Measurements from ENCODE around the gene DCBLD1.
"Not testable (repeated sequence)": the region's sequence is repeated elsewhere in the genome, so short reads cannot be mapped to it uniquely, and the experiment has no call there.

Gene DCBLD1

DNA sequence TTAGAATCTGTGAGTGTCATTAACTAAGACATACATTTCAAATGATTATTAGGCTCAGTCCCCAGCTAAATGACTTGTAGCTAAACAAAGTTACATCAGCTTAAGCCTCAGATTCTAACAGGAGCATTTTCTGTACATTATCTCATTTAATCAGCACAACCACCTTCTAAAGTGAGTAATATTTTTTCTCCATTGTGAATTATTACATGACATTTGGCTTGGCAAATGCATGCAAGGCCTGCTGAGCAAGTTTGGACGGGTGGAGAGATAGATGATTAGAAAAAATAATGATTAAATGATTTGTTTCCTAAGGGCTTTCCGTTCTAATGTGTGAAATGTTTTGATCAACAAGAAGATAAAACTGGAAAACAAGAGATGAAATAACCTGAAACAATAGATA is 20.7 kb downstream of the DCBLD1 start:
- DNase-seq: no peak

- DNase-seq: no peak
Observed at GRCh38 chr6:117504478-117505144, 22.1 kb downstream of the DCBLD1 start.

GRCh38 chr6:117505311-117505710 is 22.8 kb downstream of the DCBLD1 start:
- DNase-seq: no peak

DNA sequence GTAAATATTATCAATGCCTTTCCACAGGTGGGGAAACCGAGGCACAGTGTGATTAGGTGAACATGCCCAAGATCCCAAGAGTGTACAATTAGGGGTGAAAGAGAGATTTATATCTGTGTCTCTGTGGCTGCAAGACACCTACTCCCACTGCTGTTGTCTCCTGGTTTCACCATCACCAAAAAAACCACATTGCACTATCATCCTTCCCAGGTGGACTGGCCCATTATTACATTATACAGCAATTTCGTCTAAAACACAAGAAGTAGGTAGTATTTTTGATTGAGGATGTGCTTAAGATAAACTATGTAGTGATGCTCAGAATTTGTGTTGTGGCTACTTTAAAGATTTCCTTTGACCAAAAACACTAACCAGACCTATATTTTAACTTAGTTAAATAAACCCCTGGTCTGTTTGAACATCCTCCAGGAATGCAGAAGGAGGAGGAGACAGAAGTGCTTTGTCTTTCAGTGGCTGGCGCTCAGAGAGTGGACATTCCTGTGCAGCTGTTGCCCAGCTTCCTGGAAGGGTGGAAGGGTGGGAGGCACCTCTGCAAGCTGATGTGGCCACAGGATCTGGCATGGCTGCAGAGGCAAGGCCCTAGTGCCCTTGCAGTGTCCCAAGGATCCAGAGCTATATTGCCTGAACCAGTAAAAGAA is 23.8 kb downstream of the DCBLD1 start:
- no peak for DNase-seq

DNA sequence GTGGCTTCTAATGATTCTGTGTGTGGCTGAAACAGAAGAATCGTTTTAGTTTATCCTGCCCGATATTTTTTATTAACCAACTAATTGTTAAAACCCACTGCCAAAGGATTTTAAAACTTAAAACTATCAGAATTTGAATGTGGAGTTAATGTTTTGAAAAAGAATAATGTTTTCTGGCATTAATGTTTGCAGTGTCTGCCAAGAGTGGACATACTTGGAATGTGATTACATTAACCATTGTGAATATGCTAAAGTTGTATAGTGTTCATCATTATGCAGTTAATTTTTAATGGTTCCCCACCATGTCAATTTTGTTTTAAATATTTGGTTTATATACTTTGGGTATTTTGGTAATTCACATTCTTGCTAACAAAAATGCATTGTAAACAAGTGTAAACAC is 24.4 kb downstream of the DCBLD1 start:
- no peak for DNase-seq

DNA sequence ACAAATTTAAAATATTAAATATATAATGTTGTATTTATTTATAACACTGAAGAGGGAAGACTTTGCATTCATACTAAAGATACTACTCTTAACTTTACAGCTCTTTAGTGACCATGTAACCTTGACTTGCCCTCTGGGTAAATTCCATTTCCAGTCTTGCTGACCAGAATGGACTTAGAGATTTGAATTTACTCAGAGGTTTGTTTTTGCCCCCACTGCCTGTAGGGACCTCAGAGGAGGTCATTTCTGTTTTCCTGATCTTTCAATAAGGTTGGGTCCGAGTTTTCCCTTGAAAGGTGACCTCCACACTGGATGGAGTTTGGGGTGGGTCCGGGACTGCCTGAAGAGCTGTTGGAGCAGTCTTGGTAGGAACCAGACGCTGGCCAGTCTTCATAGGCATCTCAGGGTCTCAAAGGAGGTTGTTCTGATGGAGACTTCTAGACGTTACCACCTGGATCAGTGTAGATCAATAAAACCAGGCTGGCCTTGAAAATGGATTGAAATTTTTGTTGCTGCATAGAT is 26.0 kb downstream of the DCBLD1 start:
- DNase-seq: no peak

- no peak for DNase-seq
Observed at GRCh38 chr6:117509021-117509420, 26.5 kb downstream of the DCBLD1 start.

GRCh38 chr6:117512056-117512828 is 29.8 kb downstream of the DCBLD1 start:
- DNase-seq: no peak

GRCh38 chr6:117512987-117513573 is 30.6 kb downstream of the DCBLD1 start:
- no peak for DNase-seq

DNA sequence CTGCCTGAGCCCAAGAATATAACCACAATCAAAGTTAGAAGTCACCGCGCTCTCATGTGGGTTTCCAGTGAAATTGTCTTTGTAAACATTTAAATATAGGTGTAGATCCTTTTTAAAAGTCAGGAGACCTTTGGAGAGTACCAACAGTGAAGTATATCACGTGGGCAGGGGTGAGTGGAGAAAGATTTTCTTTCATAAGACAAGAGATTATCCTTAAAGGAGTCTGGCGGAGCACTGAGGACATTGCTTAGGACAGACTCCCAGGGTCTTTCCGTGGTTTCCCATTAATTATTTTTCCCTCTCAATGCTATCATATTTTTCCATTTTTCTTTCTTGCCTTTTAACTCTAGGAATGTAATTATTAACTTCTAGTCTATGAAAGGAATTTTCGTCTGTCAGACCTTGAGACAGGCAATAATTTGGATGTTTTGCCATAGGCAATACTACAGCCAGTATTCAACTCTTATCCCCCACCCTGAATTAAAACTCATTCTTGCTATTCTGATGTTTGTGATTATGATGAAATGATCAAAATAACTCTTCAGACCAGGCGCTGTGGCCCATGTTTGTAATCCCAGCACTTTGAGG is 31.4 kb downstream of the DCBLD1 start:
- DNase-seq: no peak

GRCh38 chr6:117514655-117515054 is 32.2 kb downstream of the DCBLD1 start:
- DNase-seq: no peak

DNA sequence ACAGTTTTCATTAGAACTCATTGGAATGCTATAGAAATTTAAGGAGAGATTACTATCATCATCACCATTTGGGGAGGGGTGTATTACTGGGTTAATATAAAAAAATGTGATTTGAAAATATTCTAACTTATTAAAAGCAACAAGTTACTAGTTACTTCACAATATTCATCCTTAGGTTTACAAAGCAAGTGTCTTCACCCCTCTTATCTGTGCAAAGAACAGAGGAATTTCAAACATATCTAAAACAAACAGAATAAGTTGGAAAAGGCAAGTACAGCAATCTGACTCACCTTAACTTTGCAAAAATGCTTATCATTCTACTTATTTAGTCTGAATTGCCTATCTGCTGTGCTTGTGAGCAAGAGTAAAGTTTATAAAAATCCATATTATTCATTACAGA is 32.9 kb downstream of the DCBLD1 start:
- no peak for DNase-seq

DNA sequence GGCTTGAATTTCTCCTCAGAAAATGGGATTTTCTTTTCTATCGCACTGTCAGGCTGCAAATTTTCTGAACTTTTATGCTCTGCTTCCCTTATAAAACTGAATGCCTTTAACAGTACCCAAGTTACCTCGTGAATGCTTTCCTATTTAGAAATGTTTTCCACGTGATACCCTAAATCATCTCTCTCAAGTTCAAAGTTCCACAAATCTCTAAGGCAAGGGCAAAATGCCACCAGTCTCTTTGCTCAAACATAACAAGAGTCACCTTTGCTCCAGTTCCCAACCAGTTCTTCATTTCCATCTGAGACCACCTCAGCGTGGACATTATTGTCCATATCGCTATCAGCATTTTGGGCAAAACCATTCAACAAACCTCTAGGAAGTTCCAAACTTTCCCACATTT is 35.5 kb downstream of the DCBLD1 start:
- not testable (repeated sequence) for DNase-seq

GRCh38 chr6:117518870-117519269 is 36.4 kb downstream of the DCBLD1 start:
- no peak for DNase-seq

DNA sequence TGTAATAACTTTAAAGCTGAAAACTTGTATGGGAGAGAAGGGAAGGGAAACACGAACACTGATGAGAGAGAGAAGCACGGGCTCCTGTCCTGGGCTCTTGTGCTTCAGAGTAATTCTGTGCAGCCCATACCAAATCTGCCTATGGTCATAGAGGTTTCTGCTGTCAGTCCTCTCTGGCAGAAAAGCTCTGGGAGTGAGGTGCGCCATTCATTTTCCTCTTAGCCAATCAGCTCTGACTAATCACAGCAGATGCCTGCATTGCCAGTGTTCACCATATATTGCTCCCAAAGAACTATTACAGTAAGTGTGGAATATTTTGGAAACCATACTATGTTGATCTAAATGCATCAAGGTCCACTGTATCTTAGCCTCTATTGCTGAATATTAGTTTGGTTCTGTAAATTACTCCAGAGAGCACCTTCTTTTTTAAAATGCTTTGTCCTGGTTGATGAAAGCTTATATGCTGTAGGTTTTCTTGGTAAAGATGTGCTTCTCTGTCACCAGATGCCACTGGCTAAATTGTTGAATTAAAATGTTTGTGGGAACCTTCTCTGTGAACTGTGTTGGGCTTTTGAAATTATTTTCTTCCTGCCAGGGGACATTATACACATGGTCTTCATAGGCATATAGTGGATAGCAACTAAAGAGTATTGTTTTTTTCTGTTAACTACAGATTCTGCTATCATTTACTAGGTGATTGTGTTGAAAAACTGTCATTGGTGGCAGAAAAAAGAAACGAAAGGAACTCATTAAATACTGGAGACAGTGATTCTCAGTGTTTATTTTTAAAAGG is 38.3 kb downstream of the DCBLD1 start:
- DNase-seq: no peak

DNA sequence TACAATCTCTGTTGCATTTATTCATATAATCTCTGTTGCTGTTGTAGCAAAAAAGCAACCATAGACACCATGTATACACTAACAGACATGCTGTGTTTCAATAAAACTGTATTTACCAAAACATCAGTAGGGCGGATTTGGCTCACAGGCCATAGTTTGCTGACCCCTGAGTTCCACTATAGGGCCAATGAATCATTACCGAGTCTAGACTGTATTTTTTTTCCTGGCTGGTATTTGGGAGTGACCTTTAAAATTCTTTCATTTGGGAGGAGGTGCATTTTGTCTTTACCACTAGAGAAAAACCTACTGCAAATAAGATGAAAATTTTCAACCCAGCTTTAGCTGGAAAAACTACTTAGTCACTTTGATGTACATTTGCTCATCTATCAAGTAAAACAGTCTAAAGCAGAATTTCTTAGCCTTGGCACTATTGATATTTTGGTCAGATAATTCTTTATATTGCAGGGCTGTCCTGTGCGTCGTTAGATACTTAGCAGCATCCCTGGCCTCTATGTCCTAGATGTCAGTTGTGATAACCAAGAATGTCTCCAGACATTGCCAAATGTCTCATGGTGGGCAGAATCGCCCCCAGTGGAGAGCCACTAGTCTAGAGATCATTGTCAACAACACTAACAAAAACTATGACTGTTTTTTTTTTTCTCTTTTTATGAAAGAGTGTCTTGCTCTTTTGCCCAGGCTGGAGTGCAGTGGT is 39.5 kb downstream of the DCBLD1 start:
- DNase-seq: no peak

DNA sequence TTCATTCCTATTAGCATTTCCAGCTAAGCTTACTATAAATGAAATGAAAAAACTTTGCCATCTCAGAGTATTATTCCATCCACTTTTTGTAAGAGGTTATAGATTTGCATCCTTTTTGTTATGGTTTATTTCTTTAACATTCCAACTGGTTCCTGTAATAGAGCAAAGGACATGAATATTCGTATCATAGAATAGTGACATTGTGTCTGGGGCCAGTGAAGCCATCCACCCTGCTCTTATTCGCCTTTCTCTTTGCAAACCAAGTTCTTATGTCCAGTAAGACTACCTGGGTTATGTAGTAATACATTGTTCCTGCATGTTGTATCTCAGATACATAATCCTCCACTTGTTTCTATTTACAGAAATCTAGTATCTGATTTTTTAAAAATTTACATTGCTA is 43.1 kb downstream of the DCBLD1 start:
- no peak for DNase-seq

GRCh38 chr6:117530467-117531242 is 48.2 kb downstream of the DCBLD1 start:
- DNase-seq: no peak

GRCh38 chr6:117531346-117531745 is 48.9 kb downstream of the DCBLD1 start:
- no peak for DNase-seq

- no peak for DNase-seq
Observed at GRCh38 chr6:117531809-117532725, 49.6 kb downstream of the DCBLD1 start.
